ENCODE results near the gene STK10. TPM values are rescaled to one million over a fixed set of nuclear protein-coding genes. Genes with fewer than 3 reads are reported as not detected.
A peak's percentile ranks its signal among the peaks of the same experiment; 100 is the strongest.

Gene STK10
- total and polyA plus RNA-seq, 2 experiments from 2014 or later: 7.5 to 17.8 TPM

DNA sequence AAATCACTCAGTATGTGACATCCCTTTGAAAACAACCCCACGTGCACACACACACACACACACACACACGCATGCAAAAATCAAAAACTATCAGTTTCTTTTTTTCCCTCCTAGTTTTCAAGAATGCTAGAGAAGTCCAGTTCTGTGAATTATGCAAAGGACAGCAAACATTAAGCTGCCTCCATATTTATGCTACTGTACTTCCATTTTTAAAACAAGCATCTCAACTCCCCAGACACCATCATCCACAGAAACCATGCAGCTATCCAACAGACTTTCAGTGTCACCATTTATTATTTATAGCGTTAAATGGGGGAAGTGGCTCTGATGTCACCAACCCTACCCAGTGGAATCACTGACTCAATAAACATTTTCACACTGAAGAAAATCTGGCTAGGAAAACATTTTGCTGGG, 183.2 kb downstream of the STK10 start:
- Histone ChIP-seq H3K36me3 (ENCODE audit: insufficient read depth) (no peaks in the 10 kb centered on the region), H3K27me3 (ENCODE audit: insufficient read depth) (no peaks in the 10 kb centered on the region), H3K9me2 (ENCODE audit: insufficient read depth) (no peaks in the 10 kb centered on the region), H3K4me2 (peak overlapping the region; percentile 94), H2AFZ (no peak overlapping the region), H3F3A (replicated peaks; ENCODE audit: low read depth) (peaks cover 15% of the 10 kb centered on the region), H3K4me1 (ENCODE audit: insufficient read depth) (peaks cover 71% of the 10 kb centered on the region), H4K20me1 (replicated peaks; ENCODE audit: insufficient read depth) (peaks cover 39% of the 10 kb centered on the region), H3K79me2 (replicated peaks; ENCODE audit: insufficient read depth) (peaks cover 73% of the 10 kb centered on the region), H3K27ac (ENCODE audit: low read depth) (no peak overlapping the region), H3K4me3 (peak overlapping the region; percentile 93)
- no peak for ATAC-seq
- Mint-ChIP-seq H3K36me3 (ENCODE audit: low read depth) (no peaks in the 10 kb centered on the region), H3K4me1 (peaks cover 73% of the 10 kb centered on the region), H3K27ac (peak overlapping the region; percentile 35), H3K27me3 (ENCODE audit: insufficient read depth, low read depth, poor library complexity) (peaks cover 4% of the 10 kb centered on the region), H3K4me3 (peak overlapping the region; percentile 96), H3K9me3 (no peaks in the 10 kb centered on the region)
- no peak for TF ChIP-seq JUNB (IDR thresholded peaks at IDR 0.05; ENCODE audit: unreplicated experiment)
- TF ChIP-seq STAT1 (IDR thresholded peaks at IDR 0.05; ENCODE audit: unreplicated experiment): no peak
- TF ChIP-seq NANOG (IDR thresholded peaks at IDR 0.05; ENCODE audit: borderline replicate concordance): no peak
- TF ChIP-seq, protein P1, sequence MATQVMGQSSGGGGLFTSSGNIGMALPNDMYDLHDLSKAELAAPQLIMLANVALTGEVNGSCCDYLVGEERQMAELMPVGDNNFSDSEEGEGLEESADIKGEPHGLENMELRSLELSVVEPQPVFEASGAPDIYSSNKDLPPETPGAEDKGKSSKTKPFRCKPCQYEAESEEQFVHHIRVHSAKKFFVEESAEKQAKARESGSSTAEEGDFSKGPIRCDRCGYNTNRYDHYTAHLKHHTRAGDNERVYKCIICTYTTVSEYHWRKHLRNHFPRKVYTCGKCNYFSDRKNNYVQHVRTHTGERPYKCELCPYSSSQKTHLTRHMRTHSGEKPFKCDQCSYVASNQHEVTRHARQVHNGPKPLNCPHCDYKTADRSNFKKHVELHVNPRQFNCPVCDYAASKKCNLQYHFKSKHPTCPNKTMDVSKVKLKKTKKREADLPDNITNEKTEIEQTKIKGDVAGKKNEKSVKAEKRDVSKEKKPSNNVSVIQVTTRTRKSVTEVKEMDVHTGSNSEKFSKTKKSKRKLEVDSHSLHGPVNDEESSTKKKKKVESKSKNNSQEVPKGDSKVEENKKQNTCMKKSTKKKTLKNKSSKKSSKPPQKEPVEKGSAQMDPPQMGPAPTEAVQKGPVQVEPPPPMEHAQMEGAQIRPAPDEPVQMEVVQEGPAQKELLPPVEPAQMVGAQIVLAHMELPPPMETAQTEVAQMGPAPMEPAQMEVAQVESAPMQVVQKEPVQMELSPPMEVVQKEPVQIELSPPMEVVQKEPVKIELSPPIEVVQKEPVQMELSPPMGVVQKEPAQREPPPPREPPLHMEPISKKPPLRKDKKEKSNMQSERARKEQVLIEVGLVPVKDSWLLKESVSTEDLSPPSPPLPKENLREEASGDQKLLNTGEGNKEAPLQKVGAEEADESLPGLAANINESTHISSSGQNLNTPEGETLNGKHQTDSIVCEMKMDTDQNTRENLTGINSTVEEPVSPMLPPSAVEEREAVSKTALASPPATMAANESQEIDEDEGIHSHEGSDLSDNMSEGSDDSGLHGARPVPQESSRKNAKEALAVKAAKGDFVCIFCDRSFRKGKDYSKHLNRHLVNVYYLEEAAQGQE (IDR thresholded peaks at IDR 0.05; ENCODE audit: unreplicated experiment): no peak
- TF ChIP-seq, protein P2, sequence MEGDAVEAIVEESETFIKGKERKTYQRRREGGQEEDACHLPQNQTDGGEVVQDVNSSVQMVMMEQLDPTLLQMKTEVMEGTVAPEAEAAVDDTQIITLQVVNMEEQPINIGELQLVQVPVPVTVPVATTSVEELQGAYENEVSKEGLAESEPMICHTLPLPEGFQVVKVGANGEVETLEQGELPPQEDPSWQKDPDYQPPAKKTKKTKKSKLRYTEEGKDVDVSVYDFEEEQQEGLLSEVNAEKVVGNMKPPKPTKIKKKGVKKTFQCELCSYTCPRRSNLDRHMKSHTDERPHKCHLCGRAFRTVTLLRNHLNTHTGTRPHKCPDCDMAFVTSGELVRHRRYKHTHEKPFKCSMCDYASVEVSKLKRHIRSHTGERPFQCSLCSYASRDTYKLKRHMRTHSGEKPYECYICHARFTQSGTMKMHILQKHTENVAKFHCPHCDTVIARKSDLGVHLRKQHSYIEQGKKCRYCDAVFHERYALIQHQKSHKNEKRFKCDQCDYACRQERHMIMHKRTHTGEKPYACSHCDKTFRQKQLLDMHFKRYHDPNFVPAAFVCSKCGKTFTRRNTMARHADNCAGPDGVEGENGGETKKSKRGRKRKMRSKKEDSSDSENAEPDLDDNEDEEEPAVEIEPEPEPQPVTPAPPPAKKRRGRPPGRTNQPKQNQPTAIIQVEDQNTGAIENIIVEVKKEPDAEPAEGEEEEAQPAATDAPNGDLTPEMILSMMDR (conservative IDR thresholded peaks at IDR 0.05; ENCODE audit: low read depth in 2 of 2): no peak
- TF ChIP-seq EZH2 (IDR thresholded peaks at IDR 0.05; ENCODE audit: low read depth, unreplicated experiment): no peak
- no peak for TF ChIP-seq ZNF114 (CRISPR knock-in tag; IDR thresholded peaks at IDR 0.05)
- TF ChIP-seq ZNF331 (CRISPR knock-in tag; IDR thresholded peaks at IDR 0.05; ENCODE audit: low read depth): no peak
- TF ChIP-seq POLR2AphosphoS5 (IDR thresholded peaks at IDR 0.05; ENCODE audit: low read depth): no peak
- no peak for TF ChIP-seq CREB1 (CRISPR knock-in tag; IDR thresholded peaks at IDR 0.05; ENCODE audit: low read depth)
- TF ChIP-seq, protein P3, sequence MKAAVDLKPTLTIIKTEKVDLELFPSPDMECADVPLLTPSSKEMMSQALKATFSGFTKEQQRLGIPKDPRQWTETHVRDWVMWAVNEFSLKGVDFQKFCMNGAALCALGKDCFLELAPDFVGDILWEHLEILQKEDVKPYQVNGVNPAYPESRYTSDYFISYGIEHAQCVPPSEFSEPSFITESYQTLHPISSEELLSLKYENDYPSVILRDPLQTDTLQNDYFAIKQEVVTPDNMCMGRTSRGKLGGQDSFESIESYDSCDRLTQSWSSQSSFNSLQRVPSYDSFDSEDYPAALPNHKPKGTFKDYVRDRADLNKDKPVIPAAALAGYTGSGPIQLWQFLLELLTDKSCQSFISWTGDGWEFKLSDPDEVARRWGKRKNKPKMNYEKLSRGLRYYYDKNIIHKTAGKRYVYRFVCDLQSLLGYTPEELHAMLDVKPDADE (IDR thresholded peaks at IDR 0.05): no peak
- no peak for DNase-seq (ENCODE audit: low spot score)
